Measurements from ENCODE around the gene EHBP1. TPM values are rescaled to one million over a fixed set of nuclear protein-coding genes. Genes with fewer than 3 reads are reported as not detected.

The EHBP1 gene
- total RNA-seq, 6 donors from 2014 or later: 36.2 to 78.5 (median 43.2) TPM

- no peak for TF ChIP-seq EP300 (IDR thresholded peaks at IDR 0.05)
- Histone ChIP-seq H3K4me3 (peak overlapping the region in 3 of 4 donors; percentile 46 to 61 (median 56)), H3K9me3 (no peaks in the 10 kb centered on the region), H3K36me3 (no peaks in the 10 kb centered on the region), H3K27me3 (peaks cover 0 to 92% (median 65%) of the 10 kb centered on the region in 4 donors), H3K27ac (peak overlapping the region in 1 of 4 donors; percentile 52), H3K4me1 (peaks cover 42 to 92% (median 74%) of the 10 kb centered on the region in 4 donors)
- 2 to 3% methylated on average over 33 to 37 of the region's 42 CpGs for WGBS, 2 donors
- no peak for ATAC-seq (ENCODE audit: low FRiP score in 2 of 2)
- DNase-seq: peak in 1 of 2 donors; percentile 74
Measured at GRCh38 chr2:63051042-63051794, 345.7 kb downstream of the EHBP1 start.

GRCh38 chr2:63051795-63052333, 346.4 kb downstream of the EHBP1 start:
- no peak for ATAC-seq (ENCODE audit: low FRiP score in 2 of 2)
- DNase-seq: peak in 1 of 2 donors; percentile 79
- Histone ChIP-seq H3K9me3 (no peaks in the 10 kb centered on the region), H3K27ac (no peak overlapping the region), H3K36me3 (no peaks in the 10 kb centered on the region), H3K27me3 (peaks cover 0 to 99% (median 69%) of the 10 kb centered on the region in 4 donors), H3K4me3 (peak overlapping the region in 1 of 4 donors; percentile 61), H3K4me1 (peaks cover 46 to 99% (median 81%) of the 10 kb centered on the region in 4 donors)
- WGBS, 2 donors: 36 to 43% methylated on average over 5 to 33 of the region's 42 CpGs
- TF ChIP-seq POLR2AphosphoS5 (IDR thresholded peaks at IDR 0.05) (no peak), CTCF (IDR thresholded peaks at IDR 0.05) (no peak), EP300 (IDR thresholded peaks at IDR 0.05) (no peak)

GRCh38 chr2:63052411-63053080, 347.0 kb downstream of the EHBP1 start:
- TF ChIP-seq POLR2AphosphoS5 (IDR thresholded peaks at IDR 0.05): no peak
- no peak for TF ChIP-seq POLR2A (IDR thresholded peaks at IDR 0.05)
- no peak for TF ChIP-seq EP300 (IDR thresholded peaks at IDR 0.05)
- TF ChIP-seq CTCF (IDR thresholded peaks at IDR 0.05): no peak
- WGBS, 2 donors: 43 to 51% methylated on average over 15 to 18 of the region's 27 CpGs
- peaks cover 0 to 100% (median 71%) of the 10 kb centered on the region in 4 donors for H3K27me3 ChIP-seq
- H3K27ac ChIP-seq: no peak overlapping the region
- no peaks in the 10 kb centered on the region for H3K9me3 ChIP-seq
- no peak for ATAC-seq (ENCODE audit: low FRiP score in 2 of 2)
- peaks cover 49 to 99% (median 79%) of the 10 kb centered on the region in 4 donors for H3K4me1 ChIP-seq
- H3K36me3 ChIP-seq: no peaks in the 10 kb centered on the region
- no peak overlapping the region for H3K4me3 ChIP-seq
- peak in 1 of 2 donors; percentile 75 for DNase-seq

GRCh38 chr2:63053081-63053888, 347.8 kb downstream of the EHBP1 start:
- Histone ChIP-seq H3K36me3 (no peaks in the 10 kb centered on the region), H3K9me3 (no peaks in the 10 kb centered on the region), H3K27ac (no peak overlapping the region), H3K4me1 (peaks cover 53 to 99% (median 79%) of the 10 kb centered on the region in 4 donors), H3K27me3 (peaks cover 0 to 100% (median 74%) of the 10 kb centered on the region in 4 donors), H3K4me3 (peak overlapping the region in 2 of 4 donors; percentile 22 to 38)
- ATAC-seq (ENCODE audit: low FRiP score in 2 of 2) (no peak), DNase-seq (no peak)
- TF ChIP-seq POLR2A (IDR thresholded peaks at IDR 0.05) (no peak), POLR2AphosphoS5 (IDR thresholded peaks at IDR 0.05) (no peak), CTCF (IDR thresholded peaks at IDR 0.05) (no peak), EP300 (IDR thresholded peaks at IDR 0.05) (no peak)
- WGBS, 2 donors: 35 to 41% methylated on average over 30 to 34 of the region's 34 CpGs

All from upper lobe of left lung (tissue), 6 donors.